Measurements from ENCODE around the gene CARD6.
"Not testable (repeated sequence)": the region's sequence is repeated elsewhere in the genome, so short reads cannot be mapped to it uniquely, and the experiment has no call there.

Gene CARD6, protein sequence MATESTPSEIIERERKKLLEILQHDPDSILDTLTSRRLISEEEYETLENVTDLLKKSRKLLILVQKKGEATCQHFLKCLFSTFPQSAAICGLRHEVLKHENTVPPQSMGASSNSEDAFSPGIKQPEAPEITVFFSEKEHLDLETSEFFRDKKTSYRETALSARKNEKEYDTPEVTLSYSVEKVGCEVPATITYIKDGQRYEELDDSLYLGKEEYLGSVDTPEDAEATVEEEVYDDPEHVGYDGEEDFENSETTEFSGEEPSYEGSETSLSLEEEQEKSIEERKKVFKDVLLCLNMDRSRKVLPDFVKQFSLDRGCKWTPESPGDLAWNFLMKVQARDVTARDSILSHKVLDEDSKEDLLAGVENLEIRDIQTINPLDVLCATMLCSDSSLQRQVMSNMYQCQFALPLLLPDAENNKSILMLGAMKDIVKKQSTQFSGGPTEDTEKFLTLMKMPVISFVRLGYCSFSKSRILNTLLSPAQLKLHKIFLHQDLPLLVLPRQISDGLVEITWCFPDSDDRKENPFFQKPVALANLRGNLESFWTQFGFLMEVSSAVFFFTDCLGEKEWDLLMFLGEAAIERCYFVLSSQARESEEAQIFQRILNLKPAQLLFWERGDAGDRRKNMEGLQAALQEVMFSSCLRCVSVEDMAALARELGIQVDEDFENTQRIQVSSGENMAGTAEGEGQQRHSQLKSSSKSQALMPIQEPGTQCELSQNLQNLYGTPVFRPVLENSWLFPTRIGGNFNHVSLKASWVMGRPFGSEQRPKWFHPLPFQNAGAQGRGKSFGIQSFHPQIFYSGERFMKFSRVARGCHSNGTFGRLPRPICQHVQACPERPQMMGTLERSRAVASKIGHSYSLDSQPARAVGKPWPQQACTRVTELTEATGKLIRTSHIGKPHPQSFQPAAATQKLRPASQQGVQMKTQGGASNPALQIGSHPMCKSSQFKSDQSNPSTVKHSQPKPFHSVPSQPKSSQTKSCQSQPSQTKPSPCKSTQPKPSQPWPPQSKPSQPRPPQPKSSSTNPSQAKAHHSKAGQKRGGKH

GRCh38 chr5:40841068-40841805 lies at the start of gene CARD6:
TSS of gene CARD6 (plus strand) at chr5:40841367. CDS start at chr5:40841383, 16 bp downstream.
- DNase-seq (ENCODE audit: low read depth in 2 of 2): no peak

- DNase-seq (ENCODE audit: low read depth in 2 of 2): no peak
These were observed 49.4 kb upstream of the CARD6 start for GRCh38 chr5:40791715-40792139.

- not testable (repeated sequence) for DNase-seq (ENCODE audit: low read depth in 2 of 2)
These were observed 48.5 kb upstream of the CARD6 start for GRCh38 chr5:40792691-40793090.

DNA sequence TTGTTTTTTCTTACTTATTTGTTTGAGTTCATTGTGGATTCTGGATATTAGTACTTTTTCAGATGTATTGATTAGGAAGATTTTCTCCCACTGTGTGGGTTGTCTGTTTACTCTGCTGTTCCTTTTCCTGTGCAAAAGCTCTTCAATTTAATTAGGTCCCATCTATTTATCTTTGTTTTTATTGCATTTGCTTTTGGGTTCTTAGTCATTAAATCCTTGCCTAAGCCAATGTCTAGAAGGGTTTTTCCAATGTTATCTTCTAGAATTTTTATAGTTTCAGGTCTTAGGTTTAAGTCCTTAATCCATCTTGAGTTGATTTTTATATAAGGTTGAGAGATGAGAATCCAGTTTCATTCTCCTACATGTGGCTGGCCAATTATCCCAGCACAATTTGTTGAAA lies 46.8 kb upstream of the CARD6 start:
- DNase-seq (ENCODE audit: low read depth in 2 of 2): not testable (repeated sequence)

GRCh38 chr5:40794877-40795276 lies 46.3 kb upstream of the CARD6 start:
- not testable (repeated sequence) for DNase-seq (ENCODE audit: low read depth in 2 of 2)

DNA sequence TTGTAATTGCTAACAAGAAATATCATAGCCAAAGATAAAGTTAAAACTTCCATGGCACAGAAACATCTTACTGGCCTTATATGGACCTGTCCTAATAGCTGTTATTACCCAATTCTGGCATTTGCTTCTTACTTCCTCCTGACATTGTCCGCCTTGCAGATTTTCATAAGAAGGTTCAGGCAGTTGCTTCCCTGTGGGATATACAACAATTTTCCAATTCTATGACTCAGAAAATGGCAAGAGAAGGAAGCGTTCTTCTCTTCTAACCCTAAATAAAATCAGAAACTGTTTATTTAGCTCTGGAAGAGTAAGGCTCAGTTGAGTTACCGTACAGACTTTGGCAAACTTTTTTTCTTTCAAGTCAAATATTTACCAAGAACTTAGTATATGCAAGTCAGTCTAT lies 44.7 kb upstream of the CARD6 start:
- no peak for DNase-seq (ENCODE audit: low read depth in 2 of 2)

DNA sequence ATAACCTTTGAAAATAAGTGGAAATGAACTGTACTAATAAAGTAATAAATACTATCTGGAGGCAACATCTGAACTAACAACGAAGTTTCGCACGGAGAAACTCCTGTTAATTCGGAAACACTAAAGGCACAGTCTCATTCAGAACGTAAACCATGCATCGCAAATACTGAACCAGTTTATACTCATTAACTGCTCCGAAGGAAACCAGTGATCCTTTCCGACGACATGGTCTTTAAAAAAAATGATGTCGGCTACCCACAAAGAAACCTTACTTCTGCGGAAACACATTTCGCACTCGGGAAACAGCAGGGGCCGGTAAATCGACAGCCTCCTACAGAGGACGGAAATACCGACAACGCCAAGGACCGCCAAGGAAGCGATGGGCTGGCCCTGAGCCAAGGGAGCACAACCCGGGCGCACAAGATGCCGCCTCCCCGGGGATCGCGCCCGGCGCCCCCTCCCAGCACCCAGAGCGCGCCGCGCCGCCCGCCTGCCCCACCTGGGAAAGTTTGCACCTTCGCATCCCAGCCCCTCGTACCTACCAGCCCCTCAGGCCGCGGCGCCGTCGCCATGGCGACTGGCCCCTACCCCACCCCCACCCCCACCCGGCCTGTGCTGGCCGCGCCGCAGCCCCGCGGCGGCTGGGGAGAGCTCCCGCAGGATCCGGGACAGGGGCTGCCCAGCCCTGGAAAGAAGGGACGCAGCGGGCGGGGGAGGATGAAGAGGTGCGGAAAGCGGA lies 43.7 kb upstream of the CARD6 start:
- DNase-seq (ENCODE audit: low read depth in 2 of 2): peak; percentile 55 to 74

- DNase-seq (ENCODE audit: low read depth in 2 of 2): peak; percentile 77 to 91
These were observed 43.0 kb upstream of the CARD6 start, which contains the start of gene PRKAA1 for GRCh38 chr5:40798012-40798800. TSS of gene PRKAA1 (minus strand) at chr5:40798374. CDS start at chr5:40798189, 185 bp downstream.

DNA sequence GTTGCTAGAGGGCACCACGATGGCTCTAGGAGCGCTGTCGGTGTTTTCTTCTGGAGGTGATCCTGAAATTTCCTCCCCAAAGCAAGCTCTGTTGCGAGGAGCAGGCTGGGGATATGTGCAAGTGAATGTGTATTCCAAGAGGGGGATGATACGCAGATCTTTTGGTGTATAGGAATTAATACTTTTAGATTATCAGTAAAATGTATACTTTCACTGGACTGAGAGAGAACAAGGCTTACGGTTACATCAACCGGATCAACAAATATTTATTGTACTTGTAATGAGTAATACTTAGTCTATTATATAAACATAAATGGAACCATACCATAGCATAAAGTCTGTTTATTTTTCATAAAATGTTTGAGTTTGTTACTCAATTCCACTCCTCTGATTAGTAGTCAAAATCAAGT lies 42.4 kb upstream of the CARD6 start:
- DNase-seq (ENCODE audit: low read depth in 2 of 2): no peak

GRCh38 chr5:40799258-40799657 lies 41.9 kb upstream of the CARD6 start:
- no peak for DNase-seq (ENCODE audit: low read depth in 2 of 2)

GRCh38 chr5:40801771-40802562 lies 39.2 kb upstream of the CARD6 start:
- DNase-seq (ENCODE audit: low read depth in 2 of 2): no peak

- DNase-seq (ENCODE audit: low read depth in 2 of 2): no peak
These were observed 29.0 kb upstream of the CARD6 start for GRCh38 chr5:40812125-40812524.

DNA sequence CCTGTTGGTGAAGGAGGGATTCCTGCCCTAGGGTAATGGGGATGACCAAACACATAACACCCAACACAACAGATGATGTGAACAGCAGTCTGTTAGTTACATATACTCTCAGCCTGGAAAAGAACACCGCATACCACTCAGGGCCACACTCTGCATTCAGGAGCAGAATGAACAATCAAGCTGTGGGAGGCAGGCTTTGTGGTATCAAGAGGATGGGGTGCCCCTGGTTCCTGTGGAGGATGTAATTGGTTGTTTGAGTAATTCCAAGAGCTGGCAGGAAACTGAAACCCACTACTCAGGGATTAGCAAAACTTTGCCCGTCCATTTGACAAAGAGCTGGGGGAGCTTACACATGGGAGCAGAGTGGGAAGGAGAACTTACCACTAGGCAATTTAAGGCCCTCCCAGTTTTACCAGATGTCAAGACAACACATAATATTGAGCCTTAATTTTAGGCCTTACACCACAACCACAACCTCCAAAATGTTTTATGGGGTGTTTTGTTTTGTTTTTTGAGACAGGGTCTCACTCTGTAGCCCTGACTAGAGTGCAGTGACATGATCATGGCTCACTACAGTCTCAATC lies 27.4 kb upstream of the CARD6 start:
- no peak for DNase-seq (ENCODE audit: low read depth in 2 of 2)

GRCh38 chr5:40823459-40823858 lies 17.7 kb upstream of the CARD6 start:
- DNase-seq (ENCODE audit: low read depth in 2 of 2): no peak

- DNase-seq (ENCODE audit: low read depth in 2 of 2): not testable (repeated sequence)
These were observed 15.6 kb upstream of the CARD6 start for GRCh38 chr5:40825461-40826043.

GRCh38 chr5:40826489-40827187 lies 14.5 kb upstream of the CARD6 start:
- no peak for DNase-seq (ENCODE audit: low read depth in 2 of 2)

GRCh38 chr5:40827188-40827977 lies 13.8 kb upstream of the CARD6 start:
- DNase-seq (ENCODE audit: low read depth in 2 of 2): no peak

Measured in stimulated activated CD8-positive, alpha-beta memory T cell treated with anti-CD3 and anti-CD28 coated beads, Interleukin-7, amount 100 ng/mL, for 4 hours (primary cell).